Activated CD4-positive, CD25-positive, alpha-beta regulatory T cell treated with anti-CD3 and anti-CD28 coated beads, Interleukin-2, amount 50 U/mL, for 24 hours (primary cell): ENCODE results near the gene SOX8.

Experiments
- ATAC-seq, 2 donors: fragments of 150-1000 bp; cut with Tn5 transposase; one replicate each; pipeline ENCODE4 v1.10.0; 2021; ENCODE audit warnings: mild to moderate bottlenecking in 1 of 2, moderate library complexity in 1 of 2

The SOX8 gene

DNA sequence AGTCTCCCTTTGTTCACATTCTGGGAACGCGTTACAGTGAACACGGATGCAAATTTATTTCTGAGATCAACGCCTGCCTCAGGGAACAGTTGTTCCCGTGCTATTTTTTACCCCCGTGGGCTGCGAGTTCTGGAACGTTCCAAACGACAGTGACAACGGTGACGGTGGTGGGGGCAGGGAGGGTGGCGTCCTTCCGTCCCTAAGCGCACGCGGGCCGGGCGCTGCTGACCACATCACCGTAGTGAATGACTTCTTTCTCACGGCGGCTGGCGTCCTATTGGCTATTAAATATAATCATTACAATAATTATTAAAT lies 45.9 kb downstream of the SOX8 start:
- ATAC-seq, result no peak

GRCh38 chr16:1028056-1028455 lies 46.5 kb downstream of the SOX8 start:
- no peak for ATAC-seq

- no peak for ATAC-seq
These were observed 47.1 kb downstream of the SOX8 start for GRCh38 chr16:1028524-1029258.

GRCh38 chr16:1029259-1029545 lies 47.6 kb downstream of the SOX8 start:
- ATAC-seq, result no peak

GRCh38 chr16:1030473-1030901 lies 48.9 kb downstream of the SOX8 start:
- ATAC-seq, result no peak

DNA sequence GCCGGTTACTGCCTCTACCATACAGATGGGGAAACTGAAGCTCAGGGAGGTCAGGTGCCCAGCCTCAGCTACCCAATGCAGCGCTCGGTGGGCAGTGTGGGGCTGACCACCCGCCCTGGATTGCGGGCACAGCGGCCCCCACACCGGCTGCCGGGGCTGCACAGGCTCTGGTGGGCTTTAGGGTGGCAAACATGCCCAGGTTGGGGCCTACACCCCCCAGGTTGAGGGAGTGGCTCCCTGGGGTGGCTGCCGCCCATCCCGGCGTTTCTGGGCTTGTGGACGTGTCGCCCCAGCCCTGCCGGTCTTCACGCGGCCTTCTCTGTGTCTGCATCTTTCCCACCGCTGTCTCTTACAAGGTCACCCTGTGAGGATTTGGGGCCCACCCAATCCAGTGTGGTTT lies 50.1 kb downstream of the SOX8 start:
- no peak for ATAC-seq

- ATAC-seq, result no peak
These were observed 51.0 kb downstream of the SOX8 start for GRCh38 chr16:1032607-1033006.

GRCh38 chr16:1033128-1033679 lies 51.6 kb downstream of the SOX8 start:
- ATAC-seq, result no peak

- no peak for ATAC-seq
These were observed 52.9 kb downstream of the SOX8 start for GRCh38 chr16:1034230-1035065.

GRCh38 chr16:1035066-1035415 lies 53.5 kb downstream of the SOX8 start:
- no peak for ATAC-seq

DNA sequence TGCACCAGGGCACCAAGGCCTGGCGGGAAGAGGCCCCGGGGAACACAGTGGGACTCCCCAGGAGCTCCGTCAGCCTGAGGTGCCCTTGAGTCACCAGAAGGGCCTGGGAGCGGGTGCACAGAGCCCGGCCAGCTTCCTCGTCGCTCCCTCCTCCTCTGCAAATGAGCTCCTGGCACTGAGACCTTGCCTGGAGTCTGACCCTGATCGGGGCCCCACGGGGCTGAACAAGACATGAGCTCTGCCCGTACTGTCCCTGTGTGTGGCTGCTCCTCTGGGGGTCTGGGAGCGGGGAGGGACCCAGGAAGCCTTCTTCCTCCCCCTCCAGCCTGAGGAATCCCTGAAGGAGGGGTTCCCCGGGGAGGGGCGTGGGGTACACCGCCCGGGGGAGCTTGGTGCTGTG lies 54.6 kb downstream of the SOX8 start:
- no peak for ATAC-seq
